GM21381 (cell line): Measurements from ENCODE around the gene DNAJC30.

ENCODE experiments used
- ATAC-seq: cut with Tn5 transposase; IDR thresholded peaks from one replicate; pipeline ENCODE4 v1.9.1; 2021; ENCODE audit warnings: mild to moderate bottlenecking, moderate library complexity; ENCODE audit not compliant: unreplicated experiment

The DNAJC30 gene

DNA sequence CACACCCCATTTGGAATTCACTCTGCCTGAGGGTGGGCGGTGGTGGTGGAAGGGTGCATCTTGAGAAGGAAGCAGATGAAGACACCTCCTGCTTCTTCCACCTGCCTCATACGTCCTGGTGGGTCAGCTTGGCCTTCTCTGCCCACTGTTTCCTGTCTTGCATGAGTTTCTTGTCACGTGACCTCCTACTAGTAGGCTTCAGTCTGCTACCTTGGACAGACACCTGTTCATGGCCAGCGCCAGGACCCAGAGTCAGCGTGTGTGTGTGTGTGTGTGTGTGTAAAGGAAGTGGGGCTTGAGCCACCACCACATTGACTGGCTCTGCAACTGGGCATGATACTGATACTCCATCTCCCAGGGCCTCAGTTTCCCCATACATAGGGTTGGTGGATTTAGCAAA lies 32.7 kb downstream of the DNAJC30 start:
- no peak for ATAC-seq

DNA sequence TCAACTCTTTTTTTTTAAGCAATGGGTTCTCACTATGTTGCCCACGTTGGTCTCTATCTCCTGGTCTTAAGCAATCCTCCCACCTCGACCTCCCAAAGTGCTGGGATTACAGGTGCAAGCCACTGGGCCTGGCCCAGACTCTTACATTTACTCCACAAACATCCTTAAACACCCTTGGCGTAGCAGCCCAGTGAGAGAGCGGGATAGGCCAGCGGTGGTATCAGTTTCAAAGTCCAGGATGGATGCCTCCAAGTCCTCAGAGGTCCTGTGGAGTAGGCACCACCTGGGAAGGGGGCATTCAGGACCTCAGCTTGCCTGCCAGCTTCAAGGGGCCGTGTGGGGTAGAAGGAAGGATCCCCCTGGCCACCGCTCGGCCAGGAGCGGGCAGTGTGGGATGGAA lies 33.7 kb downstream of the DNAJC30 start:
- no peak for ATAC-seq

DNA sequence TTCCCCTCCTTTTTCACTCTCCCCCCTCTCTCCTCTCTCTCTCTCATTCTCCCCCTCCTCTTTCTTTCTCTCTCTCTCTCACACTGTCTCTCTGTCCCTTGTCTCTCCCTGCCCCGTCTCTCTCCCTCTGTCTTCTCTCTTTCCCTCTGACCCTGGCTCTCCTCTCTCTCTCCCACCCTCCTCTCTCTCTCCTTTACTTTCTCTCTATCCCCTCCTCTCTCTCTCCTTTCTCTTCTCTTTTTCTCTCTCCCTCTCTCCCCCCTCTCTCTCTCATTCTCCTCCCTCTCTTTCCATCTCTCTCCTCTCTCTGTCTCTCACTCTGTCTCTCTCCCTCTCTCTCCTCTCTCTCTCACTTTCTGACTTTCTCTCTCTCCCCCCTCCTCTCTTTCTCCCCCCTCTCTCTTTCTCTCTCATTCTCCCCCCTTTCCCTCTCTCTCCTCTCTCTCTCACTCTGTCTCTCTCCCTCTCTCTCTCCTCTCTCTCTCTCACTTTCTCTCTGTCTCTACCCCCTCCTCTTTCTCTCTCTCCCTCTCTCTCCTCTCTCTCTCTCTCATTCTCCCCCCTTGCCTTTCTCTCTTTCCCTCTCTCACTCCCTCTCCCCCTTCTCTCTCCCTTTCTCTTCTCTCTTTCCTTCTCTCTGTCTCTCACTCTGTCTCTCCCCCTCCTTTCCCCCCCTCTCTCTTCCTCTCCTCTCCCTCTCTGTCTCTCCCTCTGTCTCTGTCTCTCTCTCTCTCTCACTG lies 34.5 kb downstream of the DNAJC30 start:
- no peak for ATAC-seq

DNA sequence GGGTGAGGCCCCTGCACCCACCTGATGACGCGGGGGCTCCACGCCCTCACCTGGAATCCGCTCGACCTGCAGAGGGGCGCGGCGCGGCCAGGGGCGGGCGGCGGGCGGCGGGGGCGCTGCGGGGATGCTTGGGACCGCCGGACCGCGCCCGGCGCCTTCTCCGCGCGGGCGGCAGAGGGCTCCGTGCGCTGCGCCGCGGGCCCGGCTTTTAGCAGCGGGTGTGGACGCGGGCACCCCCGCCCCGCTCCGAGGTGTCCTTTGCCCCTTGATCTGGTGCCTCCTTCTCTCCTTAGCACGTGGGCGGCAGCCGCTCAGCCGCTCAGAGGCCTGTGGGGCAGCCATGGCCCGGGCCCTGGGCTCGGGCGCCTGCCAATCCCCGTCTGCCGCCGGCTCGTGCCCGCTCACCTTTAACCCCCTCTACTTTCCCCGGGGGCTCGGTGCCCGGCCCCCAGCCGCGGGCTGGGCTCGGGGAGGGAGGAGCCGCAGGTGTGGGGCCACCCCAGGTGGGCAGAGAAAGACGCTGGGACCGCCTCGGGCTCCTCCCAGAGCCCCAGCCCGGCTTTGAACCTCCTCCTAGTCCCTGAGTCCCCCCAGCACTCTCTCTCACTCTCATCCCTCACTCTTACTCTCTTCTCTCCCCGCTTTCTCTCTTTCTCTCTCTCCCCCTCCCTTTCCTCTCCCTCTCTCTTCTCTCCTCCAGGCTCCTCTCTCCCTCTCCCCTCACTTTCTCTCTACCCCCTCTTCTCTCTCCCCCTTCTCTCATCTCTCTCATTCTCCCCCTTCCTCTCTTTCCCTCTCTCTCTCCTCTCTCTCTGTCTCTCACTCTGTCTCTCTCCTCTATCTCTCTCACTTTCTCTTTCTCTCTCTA lies 35.3 kb downstream of the DNAJC30 start:
- ATAC-seq, result no peak

DNA sequence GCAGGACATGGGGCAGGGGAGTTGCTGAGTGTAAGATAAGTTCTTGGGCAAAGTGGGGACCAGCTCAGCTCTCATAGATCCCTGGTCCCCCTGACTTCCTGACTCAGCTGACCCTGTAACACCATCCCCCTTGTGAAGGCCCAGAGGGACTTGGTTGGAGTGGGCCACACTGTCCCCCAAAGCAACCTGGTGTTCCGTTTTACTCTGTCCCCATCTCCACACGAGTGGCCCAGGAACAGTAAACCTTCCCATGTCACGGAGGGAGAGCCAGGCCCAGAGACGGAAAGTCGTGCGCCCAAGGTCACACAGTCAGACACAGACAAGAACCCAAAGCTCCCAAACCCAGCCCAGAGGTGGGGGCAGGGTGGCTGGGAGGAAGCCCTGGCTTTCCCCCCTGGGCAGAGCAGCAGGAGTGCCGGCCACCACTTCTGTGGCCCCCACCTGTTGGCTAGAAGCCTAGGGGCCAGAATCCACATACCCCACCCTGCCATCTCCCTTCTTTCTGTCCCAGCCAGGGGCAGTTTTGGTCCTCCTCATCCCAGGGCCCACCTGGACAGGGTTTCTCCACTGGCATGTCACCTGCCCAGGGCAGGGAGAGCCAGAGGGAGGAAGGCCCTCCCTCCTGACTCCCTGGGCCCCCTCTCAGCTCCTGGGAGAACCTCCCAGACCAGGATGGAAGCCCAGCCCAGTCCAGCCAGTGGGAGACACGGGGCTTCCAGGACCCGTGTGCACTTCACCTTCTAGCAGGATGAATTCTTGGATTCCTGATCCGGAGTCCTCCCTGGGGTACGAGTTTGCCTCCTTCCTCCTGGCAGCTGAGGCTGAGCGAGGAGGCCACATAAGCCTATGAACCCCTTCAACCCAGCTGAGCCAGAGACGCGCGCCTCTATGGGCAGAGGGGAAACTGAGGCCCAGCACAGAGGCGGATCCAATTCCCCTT lies 36.2 kb downstream of the DNAJC30 start:
- no peak for ATAC-seq

DNA sequence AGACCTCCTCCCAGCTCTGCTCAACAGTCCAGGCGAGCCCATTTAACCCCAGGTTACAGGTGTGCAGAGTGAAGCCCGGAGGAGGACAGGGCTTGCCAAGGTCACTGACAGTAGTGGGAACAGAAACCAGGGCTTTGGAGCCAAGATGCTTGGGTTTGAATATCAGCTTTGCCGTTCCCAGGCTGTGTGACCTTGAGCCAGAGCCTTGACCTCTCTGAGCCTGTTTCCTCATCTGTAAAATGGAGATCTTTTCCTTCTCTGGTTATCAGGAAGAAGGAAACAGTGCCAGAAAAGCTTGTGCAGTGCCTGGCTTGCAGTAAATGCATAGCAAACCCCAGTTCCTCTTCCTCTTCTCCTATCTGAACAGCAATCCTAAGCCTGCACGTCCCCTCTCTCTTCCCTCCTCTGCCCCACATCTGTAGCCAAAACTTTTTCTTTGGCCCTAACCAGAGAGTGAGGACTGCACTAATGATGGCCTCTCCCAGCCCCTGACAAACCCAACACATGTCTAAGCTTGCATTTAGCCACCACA lies 37.5 kb downstream of the DNAJC30 start:
- ATAC-seq, result no peak

DNA sequence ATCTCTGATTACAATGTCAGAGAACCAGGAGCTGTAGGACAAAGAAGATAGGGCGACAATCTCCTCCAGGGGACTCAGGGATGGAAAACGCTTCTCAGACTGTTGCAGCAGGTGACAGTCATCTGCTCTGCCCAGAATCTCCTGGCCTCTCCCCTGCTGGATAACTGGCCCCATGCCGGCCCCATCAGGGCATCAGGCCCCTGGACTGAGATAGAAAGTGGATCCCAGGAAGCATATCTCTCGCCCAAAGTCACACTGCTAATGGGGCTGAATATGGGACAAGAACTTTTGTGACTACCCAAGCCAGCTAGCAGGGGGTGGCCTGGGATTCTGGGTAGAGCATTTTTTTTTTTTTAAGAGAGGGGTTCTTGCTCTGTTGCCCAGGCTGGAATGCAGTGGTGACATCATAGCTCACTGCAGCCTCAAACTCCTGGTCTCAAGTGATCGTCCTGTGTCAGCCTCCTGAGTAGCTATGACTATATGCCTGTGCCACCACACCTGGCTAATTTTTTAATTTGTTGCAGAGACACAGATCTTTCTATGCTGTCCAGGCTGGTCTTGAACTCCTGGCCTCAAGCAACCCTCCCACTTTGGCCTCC lies 38.5 kb downstream of the DNAJC30 start:
- no peak for ATAC-seq

DNA sequence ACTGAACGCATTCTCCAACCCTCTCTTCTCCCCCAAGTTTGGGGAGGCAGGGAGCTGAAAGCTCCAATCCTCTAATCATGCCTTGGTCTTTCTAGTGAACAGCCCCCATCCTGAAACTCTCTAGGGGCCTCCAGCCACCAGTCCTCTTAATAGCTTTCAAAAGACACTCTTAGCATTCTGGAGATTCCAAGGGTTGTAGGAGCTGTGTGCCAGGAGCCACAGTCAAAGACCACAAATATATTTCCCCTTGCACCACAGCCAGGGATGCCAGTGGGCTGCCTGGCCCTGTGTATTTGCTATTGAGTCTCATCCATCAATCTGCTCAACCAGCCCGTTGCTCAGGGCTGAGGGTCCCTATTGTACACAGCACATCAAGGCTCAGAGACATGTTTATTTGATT lies 40.4 kb downstream of the DNAJC30 start:
- ATAC-seq, result no peak

DNA sequence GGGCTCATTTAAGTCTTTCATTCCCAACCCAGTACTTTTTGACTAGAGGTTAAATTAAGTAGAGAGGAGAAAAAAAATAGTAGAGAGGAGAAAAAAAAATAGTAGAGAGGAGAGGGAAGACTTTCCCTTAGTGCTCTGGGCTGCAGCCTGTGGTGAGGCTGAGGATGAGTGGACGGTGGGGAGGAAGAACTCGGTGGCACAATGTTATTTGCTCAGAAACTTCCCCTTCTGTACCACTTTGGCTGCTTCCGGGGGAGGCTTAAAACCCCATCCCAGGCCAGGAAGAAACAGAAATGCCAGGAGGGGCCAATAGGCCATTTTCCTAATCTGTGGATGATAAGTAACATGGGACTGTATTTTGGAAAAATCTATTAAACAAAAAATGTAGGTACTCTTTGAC lies 44.3 kb downstream of the DNAJC30 start:
- ATAC-seq, result no peak

DNA sequence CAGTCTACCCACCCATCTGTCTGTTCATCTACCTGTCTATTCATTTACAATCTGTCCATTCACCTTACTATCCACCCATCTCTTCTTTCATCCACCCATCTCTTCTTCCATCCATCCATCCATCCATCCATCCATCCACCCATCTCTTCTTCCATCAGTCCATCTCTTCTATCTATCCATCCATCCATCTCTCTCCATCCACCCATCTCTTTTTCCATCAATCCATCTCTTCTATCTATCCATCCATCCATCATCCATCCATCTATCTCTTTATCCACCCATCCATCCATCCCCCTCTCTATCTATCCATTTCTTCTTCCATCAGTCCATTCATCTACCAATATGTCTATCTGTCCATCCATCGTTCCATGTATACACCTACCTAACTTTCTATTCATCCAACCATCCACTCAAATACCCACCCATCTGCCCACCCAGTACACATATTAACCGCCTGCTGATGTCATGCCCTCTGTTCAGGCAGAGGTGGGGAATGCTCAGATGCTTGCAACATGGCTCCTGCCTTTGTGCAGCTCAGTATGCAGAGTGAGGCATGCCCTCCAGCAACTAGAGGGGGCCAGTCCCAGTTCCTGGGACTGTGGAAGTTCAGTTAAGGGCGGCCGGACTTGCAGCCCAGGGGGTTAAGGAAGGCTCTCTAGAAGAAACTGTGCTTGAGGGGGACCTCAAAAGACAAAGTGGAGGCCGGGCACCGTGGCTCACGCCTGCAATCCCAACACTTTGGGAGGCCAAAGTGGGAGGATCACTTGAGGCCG lies 47.6 kb downstream of the DNAJC30 start:
- no peak for ATAC-seq

DNA sequence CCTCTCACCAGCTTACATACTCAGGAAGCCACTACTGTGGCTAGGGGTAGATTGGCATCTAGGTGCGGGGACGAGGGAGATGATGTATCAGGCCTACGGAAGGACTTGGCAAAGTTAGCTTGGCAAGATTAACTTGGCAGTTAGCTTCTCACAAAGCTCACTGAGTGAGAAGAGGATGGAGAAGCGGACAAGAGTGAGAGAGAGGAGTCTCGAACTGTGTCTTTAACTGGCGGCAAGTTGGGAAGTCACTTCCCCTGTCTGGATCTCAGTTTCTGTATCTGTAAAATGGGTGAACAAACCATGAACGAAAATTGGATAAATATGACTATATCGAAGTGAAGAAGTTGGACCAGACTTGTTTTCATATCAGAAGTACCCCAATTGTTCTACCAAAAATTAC lies 49.4 kb downstream of the DNAJC30 start:
- no peak for ATAC-seq

DNA sequence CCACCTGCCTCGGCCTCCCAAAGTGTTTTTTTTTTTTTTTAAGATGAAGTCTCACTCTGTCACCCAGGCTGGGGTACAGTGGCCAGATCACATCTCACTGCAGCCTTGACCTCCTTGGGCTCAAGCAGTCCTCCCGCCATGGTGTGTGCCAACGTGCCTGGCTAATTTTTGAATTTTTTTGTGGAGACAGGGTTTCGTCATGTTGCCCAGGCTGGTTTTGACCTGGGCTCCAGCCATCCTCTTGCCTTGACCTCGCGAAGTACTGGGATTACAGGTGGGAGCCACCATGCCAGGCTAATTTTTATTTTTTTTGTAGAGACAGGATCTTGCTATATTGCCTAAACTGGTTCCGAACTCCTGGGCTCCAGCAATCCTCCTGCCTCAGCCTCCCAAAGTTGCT lies 49.9 kb downstream of the DNAJC30 start:
- no peak for ATAC-seq

DNA sequence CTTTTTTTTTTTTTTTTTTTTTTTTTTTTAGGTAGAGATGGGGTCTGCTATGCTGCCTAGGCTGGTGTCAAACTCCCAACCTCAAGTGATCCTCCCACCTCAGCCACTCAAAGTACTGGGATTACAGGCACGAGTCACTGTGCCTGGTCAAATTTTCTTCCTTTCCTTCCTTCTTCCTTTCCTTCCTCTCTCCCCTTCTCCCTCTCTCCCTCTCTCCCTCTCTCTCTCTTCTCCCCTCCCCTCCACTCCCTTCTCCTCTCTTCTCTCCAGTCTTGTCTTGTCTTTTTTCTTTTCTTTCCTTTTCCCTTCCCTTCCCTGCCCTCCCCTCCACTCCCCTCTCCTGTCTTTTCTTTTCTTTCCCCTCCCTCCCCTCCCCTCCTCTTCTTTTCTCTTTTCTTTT lies 51.7 kb downstream of the DNAJC30 start:
- no peak for ATAC-seq
